Uterus (tissue), 4 donors: ENCODE results near the gene ITCH. TPM values are rescaled to one million over a fixed set of nuclear protein-coding genes. Genes with fewer than 3 reads are reported as not detected.

Source experiments
- DNase-seq, 2 donors: peaks; one replicate each; pipeline ENCODE4 v3.0.0-alpha.2; 2019 to 2020
- H3K27ac ChIP-seq, 2 donors: fragments of 200-600 bp; sonication (generic); 1 replicate in 1 of 2; 2 replicates in 1 of 2; pipeline ENCODE4 v1.5.1; 2016 to 2018
- H3K27me3 ChIP-seq, 2 donors: fragments of 200-600 bp; sonication (generic); one replicate each; pipeline ENCODE4 v1.5.1; 2018 to 2019; ENCODE audit warnings: control low read depth in 1 of 2
- H3K36me3 ChIP-seq, 2 donors: fragments of 200-600 bp; sonication (generic); one replicate each; pipeline ENCODE4 v1.5.1; 2019; ENCODE audit warnings: control low read depth in 1 of 2
- H3K4me1 ChIP-seq, 2 donors: fragments of 200-600 bp; sonication (generic); one replicate each; pipeline ENCODE4 v1.5.1; 2018 to 2019; ENCODE audit warnings: control low read depth in 1 of 2
- H3K4me3 ChIP-seq, 2 donors: fragments of 200-600 bp; sonication (generic); 1 replicate in 1 of 2; 2 replicates in 1 of 2; pipeline ENCODE4 v1.5.1; 2018 to 2019; ENCODE audit warnings: mild to moderate bottlenecking in 1 of 2
- H3K9me3 ChIP-seq, 2 donors: fragments of 200-600 bp; sonication (generic); one replicate each; pipeline ENCODE4 v1.5.1; 2019; ENCODE audit warnings: control low read depth in 1 of 2
- POLR2A ChIP-seq, 2 donors: fragments of 450-650 bp; IDR thresholded peaks; one replicate each; pipeline ENCODE4 v1.6.1; 2016; ENCODE audit warnings: antibody characterized with exemption in 2 of 2, mild to moderate bottlenecking in 1 of 2, moderate library complexity in 1 of 2
- intact Hi-C: fragments of 100-400 bp; cut with DNase I; formaldehyde crosslinking; loops from one replicate; pipeline ENCODE4 v1.15.1; 2023; ENCODE audit warnings: low total_unique reads
- total RNA-seq, 4 donors: library from RNA; depleted of rRNA in 3 of 4; stranded (reverse); fragments of >200 nt in 3 of 4; gene quantifications; one replicate each; pipeline versions ENCODE4 v1.1.0 to v1.2.4, GENCODE V29; 2014 to 2023
- TF ChIP-seq, protein P1 (sequence below), 4 experiments: fragments of 200-600 bp in 2 of 4; fragments of 450-650 bp in 2 of 4; sonication (generic) in 2 of 4; IDR thresholded peaks; one replicate each; pipeline ENCODE4 v1.5.1; 2016 to 2019; ENCODE audit warnings: antibody characterized with exemption in 4 of 4, mild to moderate bottlenecking in 2 of 4, moderate library complexity in 1 of 4
- donor health status: DM: yes; HTN: yes; CAD: no.

Gene ITCH
- total RNA-seq, 4 donors from 2014 or later = 35.6 to 97.9 (median 65.4) TPM

DNA sequence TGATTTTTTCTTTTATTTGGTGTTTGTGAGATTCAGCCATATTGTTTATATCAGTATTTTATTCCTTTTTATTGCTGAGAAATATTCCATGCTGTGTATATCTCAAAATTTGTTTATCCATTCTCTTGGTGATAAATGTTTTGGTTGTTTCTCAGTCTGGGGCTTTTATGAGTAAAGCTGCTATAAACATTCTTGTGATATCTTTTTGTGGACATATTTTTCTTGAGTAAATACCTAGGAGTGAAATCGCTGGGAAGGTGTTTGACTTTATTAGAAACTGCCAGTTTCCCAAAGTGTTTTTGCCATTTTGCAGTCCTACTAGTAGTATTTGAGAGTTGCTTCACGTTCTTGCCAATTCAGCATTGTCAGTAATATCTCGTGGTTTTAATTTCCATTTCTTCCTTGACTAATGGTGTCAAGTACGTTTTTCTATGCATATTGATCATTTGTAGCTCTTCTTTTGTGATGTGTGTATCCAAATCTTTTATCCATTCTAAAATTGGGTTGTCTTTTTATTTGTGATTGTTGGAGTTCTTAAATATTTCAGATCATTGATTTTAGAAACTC is 122.1 kb downstream of the ITCH start:
- intact Hi-C loops = no loop called here
- Histone ChIP-seq H3K4me3 (no peak overlapping the region), H3K36me3 (no peaks in the 10 kb centered on the region), H3K27ac (no peak overlapping the region), H3K4me1 (no peaks in the 10 kb centered on the region), H3K27me3 (no peaks in the 10 kb centered on the region), H3K9me3 (no peaks in the 10 kb centered on the region)
- DNase-seq = no peak
- TF ChIP-seq, protein P1, sequence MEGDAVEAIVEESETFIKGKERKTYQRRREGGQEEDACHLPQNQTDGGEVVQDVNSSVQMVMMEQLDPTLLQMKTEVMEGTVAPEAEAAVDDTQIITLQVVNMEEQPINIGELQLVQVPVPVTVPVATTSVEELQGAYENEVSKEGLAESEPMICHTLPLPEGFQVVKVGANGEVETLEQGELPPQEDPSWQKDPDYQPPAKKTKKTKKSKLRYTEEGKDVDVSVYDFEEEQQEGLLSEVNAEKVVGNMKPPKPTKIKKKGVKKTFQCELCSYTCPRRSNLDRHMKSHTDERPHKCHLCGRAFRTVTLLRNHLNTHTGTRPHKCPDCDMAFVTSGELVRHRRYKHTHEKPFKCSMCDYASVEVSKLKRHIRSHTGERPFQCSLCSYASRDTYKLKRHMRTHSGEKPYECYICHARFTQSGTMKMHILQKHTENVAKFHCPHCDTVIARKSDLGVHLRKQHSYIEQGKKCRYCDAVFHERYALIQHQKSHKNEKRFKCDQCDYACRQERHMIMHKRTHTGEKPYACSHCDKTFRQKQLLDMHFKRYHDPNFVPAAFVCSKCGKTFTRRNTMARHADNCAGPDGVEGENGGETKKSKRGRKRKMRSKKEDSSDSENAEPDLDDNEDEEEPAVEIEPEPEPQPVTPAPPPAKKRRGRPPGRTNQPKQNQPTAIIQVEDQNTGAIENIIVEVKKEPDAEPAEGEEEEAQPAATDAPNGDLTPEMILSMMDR (IDR thresholded peaks at IDR 0.05) = no peak
- no peak for TF ChIP-seq POLR2A (IDR thresholded peaks at IDR 0.05)

DNA sequence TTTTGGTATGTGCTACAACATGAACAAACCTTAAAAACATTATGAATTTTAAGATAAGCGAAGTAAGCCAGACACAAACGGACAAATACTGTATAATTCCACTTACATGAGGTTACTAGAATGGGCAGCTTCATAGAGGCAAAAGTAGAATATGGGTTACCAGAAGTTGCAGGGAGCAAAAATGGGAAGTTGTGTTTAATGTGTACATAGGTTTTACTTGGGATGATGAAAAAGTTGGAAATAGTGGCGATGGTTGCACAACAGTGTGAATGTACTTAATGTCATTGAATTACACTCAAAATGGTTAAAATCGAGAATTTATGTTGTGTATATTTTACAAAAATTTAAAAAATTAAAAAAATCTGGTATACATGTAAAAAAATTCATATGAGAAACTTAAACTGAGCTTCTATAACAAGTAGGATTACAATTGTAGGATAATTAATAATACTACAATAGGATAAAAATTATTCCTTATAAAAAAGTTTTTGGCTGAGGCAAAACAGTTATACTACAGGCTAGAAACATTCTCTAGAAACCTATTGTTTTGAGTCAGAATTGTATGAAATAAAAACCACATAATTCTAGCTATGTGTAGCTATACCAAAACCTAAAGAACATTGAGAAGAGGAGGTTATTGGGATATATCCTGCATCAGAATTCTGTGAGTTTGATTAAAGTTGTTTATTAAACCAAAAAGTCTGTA is 128.3 kb downstream of the ITCH start:
- Histone ChIP-seq H3K36me3 (no peaks in the 10 kb centered on the region), H3K4me3 (no peak overlapping the region), H3K27me3 (no peaks in the 10 kb centered on the region), H3K9me3 (no peaks in the 10 kb centered on the region), H3K27ac (no peak overlapping the region), H3K4me1 (no peaks in the 10 kb centered on the region)
- TF ChIP-seq, protein P1 (IDR thresholded peaks at IDR 0.05) = no peak
- TF ChIP-seq POLR2A (IDR thresholded peaks at IDR 0.05) = no peak
- intact Hi-C loops = no loop called here
- DNase-seq = no peak

DNA sequence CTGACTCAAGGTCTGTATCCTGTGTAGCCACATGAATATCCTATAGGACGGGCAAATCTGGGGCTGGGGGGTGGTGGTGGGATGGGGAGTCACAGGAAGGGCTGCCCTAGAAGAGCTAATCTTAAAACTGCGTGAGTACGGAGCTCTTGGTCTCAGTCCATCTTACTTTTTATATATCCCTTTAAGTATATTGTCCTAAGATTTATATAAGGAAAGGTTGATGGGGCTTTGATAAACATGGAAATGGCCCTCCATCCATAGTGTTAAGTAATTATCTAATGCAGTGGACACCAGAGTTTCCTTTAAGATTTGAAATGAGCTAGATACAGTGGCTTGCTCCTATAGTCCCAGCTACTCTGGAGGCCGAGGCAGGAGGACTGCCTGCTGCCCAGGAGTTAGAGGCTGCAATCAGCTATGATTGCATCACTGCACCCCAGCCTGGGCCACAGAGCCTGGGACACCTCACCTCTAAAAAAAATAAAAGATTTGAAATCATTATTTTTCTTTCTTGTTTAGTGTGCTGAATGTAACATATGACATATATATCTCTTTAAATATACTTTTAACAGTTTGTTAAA is 128.9 kb downstream of the ITCH start:
- TF ChIP-seq POLR2A (IDR thresholded peaks at IDR 0.05) = no peak
- TF ChIP-seq, protein P1 (IDR thresholded peaks at IDR 0.05) = no peak
- H3K36me3 ChIP-seq = no peaks in the 10 kb centered on the region
- no peaks in the 10 kb centered on the region for H3K27me3 ChIP-seq
- no peaks in the 10 kb centered on the region for H3K9me3 ChIP-seq
- H3K4me3 ChIP-seq = no peak overlapping the region
- no peaks in the 10 kb centered on the region for H3K4me1 ChIP-seq
- DNase-seq = no peak
- no peak overlapping the region for H3K27ac ChIP-seq
- intact Hi-C loops = no loop called here

DNA sequence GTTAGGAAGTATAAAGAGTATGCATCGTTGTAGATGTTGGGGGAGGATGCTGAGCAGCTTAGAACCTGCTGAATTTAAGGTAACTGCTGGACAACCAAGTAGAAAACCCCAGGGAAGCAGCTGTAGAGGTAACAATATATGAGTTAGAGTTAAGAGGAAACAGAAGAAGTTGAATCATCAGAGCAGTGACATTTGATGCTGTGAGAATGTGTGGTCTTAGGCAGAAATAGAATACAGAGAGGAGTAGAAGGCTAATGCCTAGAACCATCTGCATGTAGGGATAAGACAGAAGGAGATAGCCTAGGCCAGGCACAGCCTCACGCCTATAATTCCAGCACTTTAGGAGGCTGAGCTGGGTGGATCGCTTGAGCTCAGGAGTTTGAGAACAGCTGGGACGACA is 130.6 kb downstream of the ITCH start:
- intact Hi-C loops = no loop called here
- Histone ChIP-seq H3K36me3 (no peaks in the 10 kb centered on the region), H3K27me3 (no peaks in the 10 kb centered on the region), H3K4me1 (no peaks in the 10 kb centered on the region), H3K4me3 (no peak overlapping the region), H3K27ac (no peak overlapping the region), H3K9me3 (no peaks in the 10 kb centered on the region)
- no peak for TF ChIP-seq POLR2A (IDR thresholded peaks at IDR 0.05)
- TF ChIP-seq, protein P1 (IDR thresholded peaks at IDR 0.05) = no peak
- DNase-seq = no peak

DNA sequence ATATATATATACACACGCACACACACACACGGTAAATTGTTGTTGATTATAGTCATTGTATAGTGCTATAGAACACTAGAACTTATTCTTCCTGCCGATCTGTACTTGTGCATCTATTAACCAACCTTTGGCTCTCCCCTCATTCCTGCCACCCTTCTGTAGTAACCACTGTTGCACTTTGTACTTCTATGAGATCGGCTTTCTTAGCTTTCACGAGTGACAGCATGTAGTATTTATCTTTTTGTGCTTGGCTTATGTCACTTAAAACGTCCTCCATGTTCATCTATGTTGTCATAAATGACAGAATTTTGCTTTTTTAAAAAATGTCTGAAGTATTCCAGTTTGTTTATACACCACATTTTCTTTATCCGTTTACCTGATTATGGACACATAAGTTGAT is 132.2 kb downstream of the ITCH start:
- Histone ChIP-seq H3K27me3 (no peaks in the 10 kb centered on the region), H3K9me3 (no peaks in the 10 kb centered on the region), H3K4me3 (no peak overlapping the region), H3K27ac (no peak overlapping the region), H3K4me1 (no peaks in the 10 kb centered on the region), H3K36me3 (no peaks in the 10 kb centered on the region)
- DNase-seq = no peak
- TF ChIP-seq POLR2A (IDR thresholded peaks at IDR 0.05) = no peak
- TF ChIP-seq, protein P1 (IDR thresholded peaks at IDR 0.05) = no peak
- intact Hi-C loops = no loop called here
